ENCODE measurements around the gene FBLN5. TPM values are rescaled to one million over a fixed set of nuclear protein-coding genes. Genes with fewer than 3 reads are reported as not detected.

FBLN5 gene
- polyA plus RNA-seq, 1 of the 3 experiments (the other 2 are of a cell fraction): 39.8 TPM

DNA sequence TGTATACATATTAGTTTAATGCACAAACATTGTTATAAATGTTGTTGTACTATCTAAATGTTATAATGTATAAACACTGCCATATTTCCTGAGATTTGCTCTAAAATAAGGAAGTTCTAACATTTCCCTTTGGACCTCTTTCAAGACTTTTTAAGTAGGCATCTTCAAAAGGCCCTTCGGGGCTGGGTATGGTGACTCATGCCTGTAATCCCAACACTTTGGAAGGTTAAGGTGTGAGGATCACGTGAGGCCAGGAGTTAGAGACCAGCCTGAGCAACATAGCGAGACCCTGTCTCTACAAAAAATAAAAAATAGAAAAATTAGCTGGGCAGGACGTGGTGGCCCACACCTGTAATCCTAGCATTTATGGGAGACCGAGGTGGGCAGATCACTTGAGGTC, 35.5 kb downstream of the FBLN5 start:
- Histone ChIP-seq H2AFZ (ENCODE audit: low read depth) (no peak overlapping the region), H3K4me2 (no peak overlapping the region), H4K20me1 (ENCODE audit: insufficient read depth) (no peaks in the 10 kb centered on the region), H3K9me2 (no peaks in the 10 kb centered on the region), H3K4me3 (ENCODE audit: low read depth in 2 of 2, low read length in 1 of 2) (no peak overlapping the region), H3K36me3 (replicated peaks in 1 of 2; ENCODE audit: control insufficient read depth in 1 of 2, insufficient read depth in 2 of 2, low read length in 1 of 2) (peaks cover 5 to 27% of the 10 kb centered on the region in 2 experiments), H3F3A (replicated peaks; ENCODE audit: insufficient read depth) (peaks cover 5% of the 10 kb centered on the region), H3K9ac (no peak overlapping the region), H3K27ac (ENCODE audit: low read depth in 2 of 2, low read length in 1 of 2) (no peak overlapping the region), H3K79me2 (ENCODE audit: insufficient read depth) (no peaks in the 10 kb centered on the region; the same call in 1 of the 2 replicates), H3K27me3 (ENCODE audit: insufficient read depth) (no peaks in the 10 kb centered on the region), H3K9me3 (no peaks in the 10 kb centered on the region), H3K4me1 (ENCODE audit: control insufficient read depth in 1 of 2, insufficient read depth in 2 of 2, low read depth in 1 of 2, low read length in 1 of 2) (no peaks in the 10 kb centered on the region)
- no peak for DNase-seq
- WGBS (ENCODE audit: low lambda C conversion rate): 61% methylated on average over 5 of the region's 5 CpGs
- POLR2A ChIA-PET: no interaction called here
- CTCF ChIA-PET: interaction anchor here (1.0 to 2.5 kb wide), 6 partner anchors 11 to 589 kb away, joined by 3 to 7 read pairs (median 3); no protein-coding TSS in a partner anchor
- TF ChIP-seq POLR2AphosphoS5 (IDR thresholded peaks at IDR 0.05; ENCODE audit: low read depth, low read length) (no peak), SIN3A (IDR thresholded peaks at IDR 0.05; ENCODE audit: borderline replicate concordance, low read depth, low read length) (no peak), FOXJ3 (CRISPR knock-in tag; IDR thresholded peaks at IDR 0.05) (no peak), FOXM1 (IDR thresholded peaks at IDR 0.05; ENCODE audit: low read depth) (no peak), TCF12 (IDR thresholded peaks at IDR 0.05) (no peak), NRF1 (IDR thresholded peaks at IDR 0.05; ENCODE audit: low read depth, low read length) (no peak), JUND (IDR thresholded peaks at IDR 0.05) (no peak), RAD21 (IDR thresholded peaks at IDR 0.05; ENCODE audit: low read length) (no peak), NFIC (IDR thresholded peaks at IDR 0.05; ENCODE audit: borderline replicate concordance) (no peak), USF1 (IDR thresholded peaks at IDR 0.05; ENCODE audit: borderline replicate concordance, low read depth) (no peak), MXI1 (IDR thresholded peaks at IDR 0.05; ENCODE audit: low read depth, low read length) (no peak), USF2 (IDR thresholded peaks at IDR 0.05; ENCODE audit: borderline replicate concordance, low read depth, low read length) (no peak)
- TF ChIP-seq, protein P1, sequence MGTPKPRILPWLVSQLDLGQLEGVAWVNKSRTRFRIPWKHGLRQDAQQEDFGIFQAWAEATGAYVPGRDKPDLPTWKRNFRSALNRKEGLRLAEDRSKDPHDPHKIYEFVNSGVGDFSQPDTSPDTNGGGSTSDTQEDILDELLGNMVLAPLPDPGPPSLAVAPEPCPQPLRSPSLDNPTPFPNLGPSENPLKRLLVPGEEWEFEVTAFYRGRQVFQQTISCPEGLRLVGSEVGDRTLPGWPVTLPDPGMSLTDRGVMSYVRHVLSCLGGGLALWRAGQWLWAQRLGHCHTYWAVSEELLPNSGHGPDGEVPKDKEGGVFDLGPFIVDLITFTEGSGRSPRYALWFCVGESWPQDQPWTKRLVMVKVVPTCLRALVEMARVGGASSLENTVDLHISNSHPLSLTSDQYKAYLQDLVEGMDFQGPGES (IDR thresholded peaks at IDR 0.05; ENCODE audit: low read depth, low read length): no peak
- TF ChIP-seq, protein P2, sequence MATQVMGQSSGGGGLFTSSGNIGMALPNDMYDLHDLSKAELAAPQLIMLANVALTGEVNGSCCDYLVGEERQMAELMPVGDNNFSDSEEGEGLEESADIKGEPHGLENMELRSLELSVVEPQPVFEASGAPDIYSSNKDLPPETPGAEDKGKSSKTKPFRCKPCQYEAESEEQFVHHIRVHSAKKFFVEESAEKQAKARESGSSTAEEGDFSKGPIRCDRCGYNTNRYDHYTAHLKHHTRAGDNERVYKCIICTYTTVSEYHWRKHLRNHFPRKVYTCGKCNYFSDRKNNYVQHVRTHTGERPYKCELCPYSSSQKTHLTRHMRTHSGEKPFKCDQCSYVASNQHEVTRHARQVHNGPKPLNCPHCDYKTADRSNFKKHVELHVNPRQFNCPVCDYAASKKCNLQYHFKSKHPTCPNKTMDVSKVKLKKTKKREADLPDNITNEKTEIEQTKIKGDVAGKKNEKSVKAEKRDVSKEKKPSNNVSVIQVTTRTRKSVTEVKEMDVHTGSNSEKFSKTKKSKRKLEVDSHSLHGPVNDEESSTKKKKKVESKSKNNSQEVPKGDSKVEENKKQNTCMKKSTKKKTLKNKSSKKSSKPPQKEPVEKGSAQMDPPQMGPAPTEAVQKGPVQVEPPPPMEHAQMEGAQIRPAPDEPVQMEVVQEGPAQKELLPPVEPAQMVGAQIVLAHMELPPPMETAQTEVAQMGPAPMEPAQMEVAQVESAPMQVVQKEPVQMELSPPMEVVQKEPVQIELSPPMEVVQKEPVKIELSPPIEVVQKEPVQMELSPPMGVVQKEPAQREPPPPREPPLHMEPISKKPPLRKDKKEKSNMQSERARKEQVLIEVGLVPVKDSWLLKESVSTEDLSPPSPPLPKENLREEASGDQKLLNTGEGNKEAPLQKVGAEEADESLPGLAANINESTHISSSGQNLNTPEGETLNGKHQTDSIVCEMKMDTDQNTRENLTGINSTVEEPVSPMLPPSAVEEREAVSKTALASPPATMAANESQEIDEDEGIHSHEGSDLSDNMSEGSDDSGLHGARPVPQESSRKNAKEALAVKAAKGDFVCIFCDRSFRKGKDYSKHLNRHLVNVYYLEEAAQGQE (IDR thresholded peaks at IDR 0.05; ENCODE audit: low read depth, low read length): no peak
